ENCODE results near the gene CNRIP1. TPM values are rescaled to one million over a fixed set of nuclear protein-coding genes. Genes with fewer than 3 reads are reported as not detected.
A peak's percentile ranks its signal among the peaks of the same experiment; 100 is the strongest.

Gene CNRIP1
- total and polyA plus RNA-seq, 8 donors, result 0.85 to 6.4 (median 3.3) TPM

- no peak for FAIRE-seq
- 63 to 87% methylated on average over 3 of the region's 3 CpGs for WGBS, 2 donors
- H3K9me3 ChIP-seq, result no peaks in the 10 kb centered on the region
- H3K27me3 ChIP-seq, result no peaks in the 10 kb centered on the region
- H3K36me3 ChIP-seq, result no peaks in the 10 kb centered on the region
- DNase-seq, result no peak
- no peak for ATAC-seq
- intact Hi-C loops (cut with DNase I), result no loop called here
- no peaks in the 10 kb centered on the region for H3K4me1 ChIP-seq
- H3K4me3 ChIP-seq, result no peak overlapping the region
- no peak overlapping the region for H3K27ac ChIP-seq
- TF ChIP-seq CTCF (IDR thresholded peaks at IDR 0.05), result no peak
These were observed 40.1 kb upstream of the CNRIP1 start for GRCh38 chr2:68359889-68360288.

- H3K4me3 ChIP-seq, result no peak overlapping the region
- H3K4me1 ChIP-seq, result no peaks in the 10 kb centered on the region
- no peak overlapping the region for H3K27ac ChIP-seq
- intact Hi-C loops (cut with DNase I), result no loop called here
- H3K27me3 ChIP-seq, result no peaks in the 10 kb centered on the region
- ATAC-seq (peak; percentile 64 to 92 (median 84)), DNase-seq (peak in 4 of 6 donors; percentile 15 to 34 (median 24)), FAIRE-seq (no peak)
- TF ChIP-seq CTCF (IDR thresholded peaks at IDR 0.05), result no peak
- H3K9me3 ChIP-seq, result no peaks in the 10 kb centered on the region
- WGBS, 2 donors, result 64 to 67% methylated on average over 6 of the region's 6 CpGs
- no peaks in the 10 kb centered on the region for H3K36me3 ChIP-seq
These were observed 38.0 kb upstream of the CNRIP1 start for GRCh38 chr2:68357605-68358337.

- no peaks in the 10 kb centered on the region for H3K27me3 ChIP-seq
- DNase-seq (no peak), FAIRE-seq (no peak), ATAC-seq (no peak)
- no peaks in the 10 kb centered on the region for H3K4me1 ChIP-seq
- H3K36me3 ChIP-seq, result no peaks in the 10 kb centered on the region
- no peak overlapping the region for H3K27ac ChIP-seq
- no peaks in the 10 kb centered on the region for H3K9me3 ChIP-seq
- WGBS, 2 donors, result 91 to 92% methylated on average over 4 of the region's 4 CpGs
- intact Hi-C loops (cut with DNase I), result no loop called here
- no peak for TF ChIP-seq CTCF (IDR thresholded peaks at IDR 0.05)
- H3K4me3 ChIP-seq, result no peak overlapping the region
These were observed 37.0 kb upstream of the CNRIP1 start for GRCh38 chr2:68356599-68357239.

- FAIRE-seq (no peak), ATAC-seq (no peak), DNase-seq (no peak)
- intact Hi-C loops (cut with DNase I), result no loop called here
- Histone ChIP-seq H3K27ac (no peak overlapping the region), H3K27me3 (no peaks in the 10 kb centered on the region), H3K9me3 (no peaks in the 10 kb centered on the region), H3K36me3 (no peaks in the 10 kb centered on the region), H3K4me1 (no peaks in the 10 kb centered on the region), H3K4me3 (no peak overlapping the region)
- TF ChIP-seq CTCF (IDR thresholded peaks at IDR 0.05), result no peak
- 13 to 30% methylated on average over 2 of the region's 2 CpGs for WGBS, 2 donors
These were observed 33.1 kb upstream of the CNRIP1 start for GRCh38 chr2:68352651-68353391.

Measured in pancreas (tissue), 10 donors.